Measurements from ENCODE around the gene E2F1. TPM values are rescaled to one million over a fixed set of nuclear protein-coding genes. Genes with fewer than 3 reads are reported as not detected.
"Not testable (repeated sequence)": the region's sequence is repeated elsewhere in the genome, so short reads cannot be mapped to it uniquely, and the experiment has no call there.

The E2F1 gene
- total RNA-seq, 1 donor from 2014 or later: 66.0 TPM

GRCh38 chr20:33703498-33704137, 17.4 kb upstream of the E2F1 start:
- H3K36me3 Mint-ChIP-seq (ENCODE audit: unreplicated experiment): peaks cover 4% of the 10 kb centered on the region
- no peak overlapping the region for H3K4me3 Mint-ChIP-seq (ENCODE audit: unreplicated experiment)
- peak overlapping the region; percentile 98 for H3K27ac Mint-ChIP-seq (ENCODE audit: unreplicated experiment)
- peaks cover 12% of the 10 kb centered on the region for H3K27me3 Mint-ChIP-seq (ENCODE audit: unreplicated experiment)
- H3K9me3 Mint-ChIP-seq (ENCODE audit: unreplicated experiment): peaks cover 9% of the 10 kb centered on the region
- H3K4me1 Mint-ChIP-seq (ENCODE audit: low read depth, unreplicated experiment): peaks cover 13% of the 10 kb centered on the region
- no peak for DNase-seq
- TF ChIP-seq CTCF (IDR thresholded peaks at IDR 0.05; ENCODE audit: partially characterized antibody, unreplicated experiment): no peak

GRCh38 chr20:33702861-33703260, 16.7 kb upstream of the E2F1 start:
- peak overlapping the region; percentile 84 for H3K4me3 Mint-ChIP-seq (ENCODE audit: unreplicated experiment)
- H3K9me3 Mint-ChIP-seq (ENCODE audit: unreplicated experiment): peaks cover 11% of the 10 kb centered on the region
- TF ChIP-seq CTCF (IDR thresholded peaks at IDR 0.05; ENCODE audit: partially characterized antibody, unreplicated experiment): no peak
- peak overlapping the region; percentile 98 for H3K27ac Mint-ChIP-seq (ENCODE audit: unreplicated experiment)
- peaks cover 4% of the 10 kb centered on the region for H3K36me3 Mint-ChIP-seq (ENCODE audit: unreplicated experiment)
- peaks cover 12% of the 10 kb centered on the region for H3K27me3 Mint-ChIP-seq (ENCODE audit: unreplicated experiment)
- H3K4me1 Mint-ChIP-seq (ENCODE audit: low read depth, unreplicated experiment): peaks cover 13% of the 10 kb centered on the region
- DNase-seq: peak; percentile 75

GRCh38 chr20:33701629-33702450, 15.7 kb upstream of the E2F1 start:
- no peak for DNase-seq
- H3K36me3 Mint-ChIP-seq (ENCODE audit: unreplicated experiment): peaks cover 10% of the 10 kb centered on the region
- peak overlapping the region; percentile 92 for H3K27ac Mint-ChIP-seq (ENCODE audit: unreplicated experiment)
- H3K27me3 Mint-ChIP-seq (ENCODE audit: unreplicated experiment): peaks cover 12% of the 10 kb centered on the region
- no peak overlapping the region for H3K4me3 Mint-ChIP-seq (ENCODE audit: unreplicated experiment)
- H3K9me3 Mint-ChIP-seq (ENCODE audit: unreplicated experiment): peaks cover 15% of the 10 kb centered on the region
- H3K4me1 Mint-ChIP-seq (ENCODE audit: low read depth, unreplicated experiment): peaks cover 16% of the 10 kb centered on the region
- no peak for TF ChIP-seq CTCF (IDR thresholded peaks at IDR 0.05; ENCODE audit: partially characterized antibody, unreplicated experiment)

GRCh38 chr20:33700696-33701441, 14.7 kb upstream of the E2F1 start:
- Mint-ChIP-seq H3K27me3 (ENCODE audit: unreplicated experiment) (peaks cover 12% of the 10 kb centered on the region), H3K4me1 (ENCODE audit: low read depth, unreplicated experiment) (peaks cover 16% of the 10 kb centered on the region), H3K9me3 (ENCODE audit: unreplicated experiment) (peaks cover 15% of the 10 kb centered on the region)
- H3K36me3 Mint-ChIP-seq (ENCODE audit: unreplicated experiment); H3K4me3 Mint-ChIP-seq (ENCODE audit: unreplicated experiment); DNase-seq; H3K27ac Mint-ChIP-seq (ENCODE audit: unreplicated experiment): not testable (repeated sequence)

- Mint-ChIP-seq H3K27me3 (ENCODE audit: unreplicated experiment) (peaks cover 15% of the 10 kb centered on the region), H3K9me3 (ENCODE audit: unreplicated experiment) (peaks cover 17% of the 10 kb centered on the region), H3K4me1 (ENCODE audit: low read depth, unreplicated experiment) (peaks cover 19% of the 10 kb centered on the region)
- H3K36me3 Mint-ChIP-seq (ENCODE audit: unreplicated experiment); H3K4me3 Mint-ChIP-seq (ENCODE audit: unreplicated experiment); H3K27ac Mint-ChIP-seq (ENCODE audit: unreplicated experiment); DNase-seq: not testable (repeated sequence)
These were observed 12.8 kb upstream of the E2F1 start for GRCh38 chr20:33698966-33699365.

All from glutamatergic neuron (in vitro differentiated cells).